Ascending aorta (tissue), 2 donors: Measurements from ENCODE around the gene DLL4. TPM values are rescaled to one million over a fixed set of nuclear protein-coding genes. Genes with fewer than 3 reads are reported as not detected.
"Not testable (repeated sequence)": the region's sequence is repeated elsewhere in the genome, so short reads cannot be mapped to it uniquely, and the experiment has no call there.

Source experiments
- DNase-seq, 2 donors: peaks; one replicate each; pipeline ENCODE4 v3.0.0-alpha.2; 2019; ENCODE audit warnings: low spot score in 2 of 2
- H3K27ac ChIP-seq, 2 donors: fragments of 200-600 bp; sonication (generic); one replicate each; pipeline ENCODE4 v1.5.1; 2016 to 2017; ENCODE audit warnings: mild to moderate bottlenecking in 1 of 2
- H3K27me3 ChIP-seq: fragments of 200-600 bp; sonication (generic); one replicate; pipeline ENCODE4 v1.5.1; 2017
- H3K36me3 ChIP-seq, 2 donors: fragments of 200-600 bp; sonication (generic); one replicate each; pipeline ENCODE4 v1.5.1; 2016
- H3K4me1 ChIP-seq, 2 donors: fragments of 200-600 bp; sonication (generic); one replicate each; pipeline ENCODE4 v1.5.1; 2016 to 2017; ENCODE audit warnings: mild to moderate bottlenecking in 1 of 2
- H3K4me3 ChIP-seq, 2 donors: fragments of 200-600 bp; sonication (generic); one replicate each; pipeline ENCODE4 v1.5.1; 2016 to 2017; ENCODE audit warnings: mild to moderate bottlenecking in 1 of 2
- H3K9me3 ChIP-seq, 2 donors: fragments of 200-600 bp; sonication (generic); one replicate each; pipeline ENCODE4 v1.5.1; 2016
- intact Hi-C: fragments of 100-400 bp; cut with DNase I; formaldehyde crosslinking; loops from one replicate; pipeline ENCODE4 v1.15.1; 2023
- total RNA-seq: library from RNA; depleted of rRNA; stranded (reverse); fragments of >200 nt; gene quantifications from one replicate; pipeline ENCODE4 v1.1.0, GENCODE V29; 2016
- TF ChIP-seq, protein P1 (sequence below), 3 experiments: fragments of 200-600 bp in 2 of 3; fragments of 450-650 bp in 1 of 3; sonication (generic) in 2 of 3; IDR thresholded peaks; one replicate each; pipeline ENCODE4 v1.5.1; 2016 to 2019; ENCODE audit warnings: antibody characterized with exemption in 3 of 3, mild to moderate bottlenecking in 1 of 3, moderate library complexity in 1 of 3

DLL4 gene
- total RNA-seq, 1 donor from 2014 or later: 30.2 TPM

DNA sequence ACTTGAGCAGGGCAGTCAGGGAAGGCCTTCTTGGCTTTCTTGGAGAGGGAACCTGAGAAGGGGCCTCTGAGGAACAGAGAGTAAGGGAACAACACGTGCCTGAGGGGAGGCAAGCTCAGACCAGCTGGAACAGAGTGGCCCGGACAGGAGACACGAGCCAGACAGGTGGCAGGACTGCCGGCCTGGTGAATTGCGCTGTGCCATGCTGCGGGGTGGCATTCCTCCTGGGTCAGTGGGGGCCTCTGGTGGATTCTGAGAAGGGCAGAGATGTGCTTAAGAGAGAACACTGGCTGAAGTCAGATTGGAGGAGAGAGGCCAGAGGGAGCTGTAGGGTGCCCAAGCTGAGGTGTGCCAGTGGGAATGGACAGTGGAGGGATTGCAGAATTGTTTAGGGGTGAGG lies 29.0 kb downstream of the DLL4 start:
- intact Hi-C loops: no loop called here
- TF ChIP-seq, protein P1, sequence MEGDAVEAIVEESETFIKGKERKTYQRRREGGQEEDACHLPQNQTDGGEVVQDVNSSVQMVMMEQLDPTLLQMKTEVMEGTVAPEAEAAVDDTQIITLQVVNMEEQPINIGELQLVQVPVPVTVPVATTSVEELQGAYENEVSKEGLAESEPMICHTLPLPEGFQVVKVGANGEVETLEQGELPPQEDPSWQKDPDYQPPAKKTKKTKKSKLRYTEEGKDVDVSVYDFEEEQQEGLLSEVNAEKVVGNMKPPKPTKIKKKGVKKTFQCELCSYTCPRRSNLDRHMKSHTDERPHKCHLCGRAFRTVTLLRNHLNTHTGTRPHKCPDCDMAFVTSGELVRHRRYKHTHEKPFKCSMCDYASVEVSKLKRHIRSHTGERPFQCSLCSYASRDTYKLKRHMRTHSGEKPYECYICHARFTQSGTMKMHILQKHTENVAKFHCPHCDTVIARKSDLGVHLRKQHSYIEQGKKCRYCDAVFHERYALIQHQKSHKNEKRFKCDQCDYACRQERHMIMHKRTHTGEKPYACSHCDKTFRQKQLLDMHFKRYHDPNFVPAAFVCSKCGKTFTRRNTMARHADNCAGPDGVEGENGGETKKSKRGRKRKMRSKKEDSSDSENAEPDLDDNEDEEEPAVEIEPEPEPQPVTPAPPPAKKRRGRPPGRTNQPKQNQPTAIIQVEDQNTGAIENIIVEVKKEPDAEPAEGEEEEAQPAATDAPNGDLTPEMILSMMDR (IDR thresholded peaks at IDR 0.05): no peak
- no peaks in the 10 kb centered on the region for H3K9me3 ChIP-seq
- H3K27me3 ChIP-seq: no peaks in the 10 kb centered on the region
- H3K4me1 ChIP-seq: peaks cover 3 to 31% of the 10 kb centered on the region in 2 donors
- H3K27ac ChIP-seq: peak overlapping the region; percentile 82 to 87
- H3K36me3 ChIP-seq: no peaks in the 10 kb centered on the region
- no peak for DNase-seq
- H3K4me3 ChIP-seq: no peak overlapping the region

DNA sequence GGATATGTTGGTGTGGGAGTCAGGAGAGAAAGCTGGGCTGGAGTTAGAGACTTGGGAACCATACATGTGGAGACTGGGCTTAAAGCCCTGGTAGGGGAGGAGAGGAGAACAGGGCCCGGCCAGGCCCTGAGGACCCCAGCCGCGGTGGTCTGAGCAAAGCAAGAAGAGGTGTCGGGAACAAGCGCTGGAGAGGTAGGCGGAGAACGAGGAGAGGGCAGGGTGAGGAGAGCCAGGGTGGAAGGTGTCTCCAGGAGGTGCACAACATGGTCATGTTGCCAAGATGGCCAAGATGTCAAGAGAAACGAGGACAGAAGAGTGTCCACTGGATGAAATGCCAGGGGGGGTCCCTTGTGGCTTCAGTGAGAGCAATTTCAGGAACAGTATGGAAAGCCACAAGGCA lies 29.6 kb downstream of the DLL4 start:
- Histone ChIP-seq H3K4me1 (peaks cover 3 to 31% of the 10 kb centered on the region in 2 donors), H3K27me3 (no peaks in the 10 kb centered on the region), H3K9me3 (no peaks in the 10 kb centered on the region), H3K36me3 (no peaks in the 10 kb centered on the region), H3K4me3 (no peak overlapping the region), H3K27ac (peak overlapping the region; percentile 82 to 87)
- TF ChIP-seq, protein P1 (IDR thresholded peaks at IDR 0.05): no peak
- intact Hi-C loops: no loop called here
- no peak for DNase-seq

DNA sequence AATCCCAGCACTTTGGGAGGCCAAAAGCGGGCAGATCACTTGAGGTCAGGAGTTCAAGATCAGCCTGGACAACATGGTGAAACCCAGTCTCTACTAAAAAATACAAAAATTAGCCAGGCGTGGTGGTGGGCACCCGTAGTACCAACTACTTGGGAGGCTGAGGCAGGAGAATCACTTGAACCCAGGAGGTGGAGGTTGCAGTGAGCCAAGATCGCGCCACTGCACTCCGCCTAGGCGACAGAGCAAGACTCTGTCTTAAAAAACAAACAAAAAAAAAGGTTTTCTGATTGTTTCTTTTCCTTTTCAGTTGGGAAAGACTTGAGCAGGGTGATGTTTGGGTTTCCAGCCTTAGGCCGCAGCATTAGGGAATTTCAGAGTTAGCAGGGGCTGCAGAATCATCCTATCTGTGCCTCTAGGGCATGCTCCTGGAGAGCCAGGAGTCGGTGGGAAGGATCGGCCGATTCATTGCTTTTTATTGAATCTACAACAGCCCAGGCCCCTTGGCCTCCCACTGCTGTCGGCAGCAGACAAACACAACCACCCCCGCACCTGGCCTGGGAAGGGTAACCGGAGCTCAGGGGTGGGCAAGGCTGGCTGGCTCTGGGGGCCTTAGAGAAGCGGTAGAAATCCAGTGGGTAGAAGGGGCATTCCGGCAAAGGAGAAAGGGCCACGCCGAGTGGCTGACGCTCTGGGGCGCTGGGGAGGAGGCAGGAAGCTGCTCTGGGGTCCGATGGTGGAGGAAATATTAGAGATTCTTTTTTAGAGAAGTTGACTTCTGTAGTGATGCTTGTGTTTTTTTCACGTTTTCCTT lies 30.4 kb downstream of the DLL4 start:
- intact Hi-C loops: no loop called here
- H3K4me3 ChIP-seq: no peak overlapping the region
- H3K36me3 ChIP-seq: no peaks in the 10 kb centered on the region
- no peaks in the 10 kb centered on the region for H3K9me3 ChIP-seq
- H3K27me3 ChIP-seq: no peaks in the 10 kb centered on the region
- TF ChIP-seq, protein P1 (IDR thresholded peaks at IDR 0.05): no peak
- H3K4me1 ChIP-seq: peaks cover 3 to 27% of the 10 kb centered on the region in 2 donors
- H3K27ac ChIP-seq: no peak overlapping the region
- DNase-seq: no peak

DNA sequence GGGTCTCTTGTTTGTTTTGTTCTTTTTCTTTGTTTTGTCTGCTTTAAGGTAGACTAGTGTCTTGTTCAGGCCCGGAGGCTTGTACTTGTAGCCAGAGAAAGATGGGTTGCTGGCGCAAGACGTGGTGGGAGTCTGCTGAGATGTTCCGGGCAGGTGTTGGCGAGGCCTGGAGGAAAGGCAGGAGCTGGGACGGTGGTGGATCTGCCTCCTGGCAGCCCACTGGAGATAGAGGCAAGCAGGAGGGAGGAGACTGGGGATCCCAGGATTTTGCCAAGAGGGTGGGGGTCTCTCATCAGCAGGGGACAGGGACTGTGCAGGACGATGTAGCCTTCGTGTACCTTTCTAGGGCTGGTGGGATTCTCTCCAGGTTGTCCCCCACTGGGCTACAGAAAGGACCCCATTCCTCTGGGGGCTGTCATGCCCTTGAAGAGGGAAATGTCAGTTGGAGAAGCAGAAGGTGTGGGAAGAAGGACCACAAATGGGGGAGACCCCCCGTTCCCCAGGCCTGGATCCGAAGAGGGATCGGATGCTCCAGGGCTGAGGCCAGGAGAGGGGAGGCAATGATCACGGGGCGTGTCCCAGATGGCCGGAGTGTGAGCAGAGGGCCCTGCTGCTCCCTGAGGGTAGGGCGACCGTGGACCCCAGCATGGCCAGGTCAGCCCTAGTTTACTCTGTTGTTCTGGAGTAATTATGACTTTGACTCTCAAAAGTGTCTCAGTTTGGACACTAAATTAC lies 31.2 kb downstream of the DLL4 start:
- Histone ChIP-seq H3K4me1 (peaks cover 3 to 26% of the 10 kb centered on the region in 2 donors), H3K27ac (no peak overlapping the region), H3K36me3 (no peaks in the 10 kb centered on the region), H3K4me3 (no peak overlapping the region), H3K9me3 (no peaks in the 10 kb centered on the region), H3K27me3 (no peaks in the 10 kb centered on the region)
- intact Hi-C loops: no loop called here
- DNase-seq: no peak
- TF ChIP-seq, protein P1 (IDR thresholded peaks at IDR 0.05): no peak

DNA sequence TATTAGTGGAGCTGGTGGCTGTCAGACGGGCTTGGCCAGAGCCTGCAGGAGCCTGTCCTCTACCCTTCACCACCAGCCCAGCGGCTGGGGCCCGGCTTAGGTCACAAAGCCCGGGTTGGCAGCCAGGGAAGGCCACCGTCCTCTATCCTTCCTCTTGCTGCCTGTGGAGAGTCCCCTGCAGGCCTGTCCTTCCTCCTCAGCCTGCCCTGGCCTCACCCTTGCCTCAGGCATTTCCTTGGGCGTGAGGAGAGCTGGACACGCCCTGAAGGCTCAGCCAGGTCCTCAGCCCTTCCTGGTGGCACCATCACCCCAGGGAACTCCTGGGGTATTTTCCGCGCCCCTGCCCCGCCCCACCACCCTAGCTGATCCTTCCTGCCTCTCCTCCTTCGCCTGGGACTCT lies 31.8 kb downstream of the DLL4 start:
- H3K27me3 ChIP-seq: no peaks in the 10 kb centered on the region
- intact Hi-C loops: no loop called here
- no peak for DNase-seq
- H3K27ac ChIP-seq: no peak overlapping the region
- H3K4me1 ChIP-seq: peaks cover 2 to 22% of the 10 kb centered on the region in 2 donors
- no peak overlapping the region for H3K4me3 ChIP-seq
- TF ChIP-seq, protein P1 (IDR thresholded peaks at IDR 0.05): no peak
- H3K9me3 ChIP-seq: no peaks in the 10 kb centered on the region
- H3K36me3 ChIP-seq: no peaks in the 10 kb centered on the region

DNA sequence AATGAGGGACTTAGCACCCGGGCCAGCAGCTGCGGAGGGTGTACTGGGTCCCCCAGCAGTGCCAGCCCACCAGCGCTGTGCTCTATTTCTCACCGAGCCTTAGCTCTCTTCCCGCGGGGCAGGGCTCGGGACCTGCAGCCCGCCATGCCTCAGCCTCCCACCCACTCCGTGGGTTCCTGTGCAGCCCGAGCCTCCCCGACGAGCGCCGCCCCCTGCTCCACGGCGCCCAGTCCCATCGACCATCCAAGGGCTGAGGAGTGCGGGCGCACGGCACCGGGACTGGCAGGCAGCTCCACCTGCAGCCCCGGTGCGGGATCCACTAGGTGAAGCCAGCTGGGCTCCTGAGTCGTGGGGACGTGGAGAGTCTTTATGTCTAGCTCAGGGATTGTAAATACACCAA lies 32.6 kb downstream of the DLL4 start:
- DNase-seq, H3K9me3 ChIP-seq, H3K36me3 ChIP-seq, H3K27me3 ChIP-seq, H3K27ac ChIP-seq, H3K4me3 ChIP-seq, intact Hi-C loops: not testable (repeated sequence)
- H3K4me1 ChIP-seq: peaks cover 0 to 13% of the 10 kb centered on the region in 2 donors

DNA sequence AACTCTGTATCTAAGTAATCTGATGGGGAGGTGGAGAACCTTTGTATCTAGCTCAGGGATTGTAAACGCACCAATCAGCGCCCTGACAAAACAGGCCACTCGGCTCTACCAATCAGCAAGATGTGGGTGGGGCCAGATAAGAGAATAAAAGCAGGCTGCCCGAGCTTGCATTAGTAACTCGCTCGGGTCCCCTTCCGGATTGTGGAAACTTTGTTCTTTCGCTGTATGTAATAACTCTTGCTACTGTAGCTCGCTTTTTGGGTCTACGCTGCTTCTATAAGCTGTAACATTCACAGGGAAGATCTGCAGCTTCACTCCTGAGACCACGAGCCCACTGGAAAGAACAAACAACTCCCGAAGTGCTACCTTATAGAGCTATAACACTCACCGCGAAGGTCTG lies 33.2 kb downstream of the DLL4 start:
- H3K9me3 ChIP-seq, H3K4me1 ChIP-seq, H3K27me3 ChIP-seq, intact Hi-C loops, H3K27ac ChIP-seq, H3K36me3 ChIP-seq, DNase-seq, H3K4me3 ChIP-seq: not testable (repeated sequence)
